ENCODE data around the gene PHGDH.

Gene PHGDH

GRCh38 chr1:119680723-119681122, 31.0 kb upstream of the PHGDH start:
- no peak for TF ChIP-seq CTCF (IDR thresholded peaks at IDR 0.05; ENCODE audit: low read depth, low read length)
- DNase-seq (ENCODE audit: low read depth in 2 of 2) = no peak
- H3K4me3 ChIP-seq (replicated peaks in 1 of 2; ENCODE audit: low read depth in 2 of 2, low read length in 2 of 2) = no peak overlapping the region

- TF ChIP-seq CTCF (IDR thresholded peaks at IDR 0.05; ENCODE audit: low read depth, low read length) = no peak
- DNase-seq (ENCODE audit: low read depth in 2 of 2) = no peak
- H3K4me3 ChIP-seq (replicated peaks in 1 of 2; ENCODE audit: low read depth in 2 of 2, low read length in 2 of 2) = no peak overlapping the region
Observed at GRCh38 chr1:119681560-119681959, 30.2 kb upstream of the PHGDH start.

GRCh38 chr1:119682141-119682540, 29.6 kb upstream of the PHGDH start:
- peak in 1 of 2 donors; percentile 23 for DNase-seq (ENCODE audit: low read depth in 2 of 2)
- H3K4me3 ChIP-seq (replicated peaks in 1 of 2; ENCODE audit: low read depth in 2 of 2, low read length in 2 of 2) = no peak overlapping the region
- TF ChIP-seq CTCF (IDR thresholded peaks at IDR 0.05; ENCODE audit: low read depth, low read length) = no peak

GRCh38 chr1:119683893-119684292, 27.8 kb upstream of the PHGDH start:
- DNase-seq (ENCODE audit: low read depth in 2 of 2) = no peak
- TF ChIP-seq CTCF (IDR thresholded peaks at IDR 0.05; ENCODE audit: low read depth, low read length) = no peak
- H3K4me3 ChIP-seq (replicated peaks in 1 of 2; ENCODE audit: low read depth in 2 of 2, low read length in 2 of 2) = no peak overlapping the region

GRCh38 chr1:119686661-119687060, 25.1 kb upstream of the PHGDH start:
- DNase-seq (ENCODE audit: low read depth in 2 of 2) = no peak
- TF ChIP-seq CTCF (IDR thresholded peaks at IDR 0.05; ENCODE audit: low read depth, low read length) = no peak
- H3K4me3 ChIP-seq (replicated peaks in 1 of 2; ENCODE audit: low read depth in 2 of 2, low read length in 2 of 2) = no peak overlapping the region

- no peak for DNase-seq (ENCODE audit: low read depth in 2 of 2)
- TF ChIP-seq CTCF (IDR thresholded peaks at IDR 0.05; ENCODE audit: low read depth, low read length) = no peak
- no peak overlapping the region for H3K4me3 ChIP-seq (replicated peaks in 1 of 2; ENCODE audit: low read depth in 2 of 2, low read length in 2 of 2)
Observed at GRCh38 chr1:119687434-119688079, 24.2 kb upstream of the PHGDH start.

GRCh38 chr1:119688810-119689209, 22.9 kb upstream of the PHGDH start:
- no peak for TF ChIP-seq CTCF (IDR thresholded peaks at IDR 0.05; ENCODE audit: low read depth, low read length)
- DNase-seq (ENCODE audit: low read depth in 2 of 2) = no peak
- no peak overlapping the region for H3K4me3 ChIP-seq (replicated peaks in 1 of 2; ENCODE audit: low read depth in 2 of 2, low read length in 2 of 2)

Measured in cardiac fibroblast (primary cell).